ENCODE results near the gene ERICH2.

- TF ChIP-seq POLR2A (IDR thresholded peaks at IDR 0.05; ENCODE audit: low read depth, low read length) (no peak), MAX (IDR thresholded peaks at IDR 0.05; ENCODE audit: insufficient read depth, insufficient read length) (no peak)
- TF ChIP-seq, protein P1, sequence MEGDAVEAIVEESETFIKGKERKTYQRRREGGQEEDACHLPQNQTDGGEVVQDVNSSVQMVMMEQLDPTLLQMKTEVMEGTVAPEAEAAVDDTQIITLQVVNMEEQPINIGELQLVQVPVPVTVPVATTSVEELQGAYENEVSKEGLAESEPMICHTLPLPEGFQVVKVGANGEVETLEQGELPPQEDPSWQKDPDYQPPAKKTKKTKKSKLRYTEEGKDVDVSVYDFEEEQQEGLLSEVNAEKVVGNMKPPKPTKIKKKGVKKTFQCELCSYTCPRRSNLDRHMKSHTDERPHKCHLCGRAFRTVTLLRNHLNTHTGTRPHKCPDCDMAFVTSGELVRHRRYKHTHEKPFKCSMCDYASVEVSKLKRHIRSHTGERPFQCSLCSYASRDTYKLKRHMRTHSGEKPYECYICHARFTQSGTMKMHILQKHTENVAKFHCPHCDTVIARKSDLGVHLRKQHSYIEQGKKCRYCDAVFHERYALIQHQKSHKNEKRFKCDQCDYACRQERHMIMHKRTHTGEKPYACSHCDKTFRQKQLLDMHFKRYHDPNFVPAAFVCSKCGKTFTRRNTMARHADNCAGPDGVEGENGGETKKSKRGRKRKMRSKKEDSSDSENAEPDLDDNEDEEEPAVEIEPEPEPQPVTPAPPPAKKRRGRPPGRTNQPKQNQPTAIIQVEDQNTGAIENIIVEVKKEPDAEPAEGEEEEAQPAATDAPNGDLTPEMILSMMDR (IDR thresholded peaks at IDR 0.05; ENCODE audit: extremely low read depth in 1 of 2, insufficient read depth in 1 of 2, low read depth in 1 of 2, low read length in 2 of 2), result no peak
These were observed 46.7 kb upstream of the ERICH2 start for GRCh38 chr2:170723446-170723958.
